Endothelial cell of umbilical vein (primary cell): Measurements from ENCODE around the gene NDUFV1. TPM values are rescaled to one million over a fixed set of nuclear protein-coding genes. Genes with fewer than 3 reads are reported as not detected.

Experiments
- BruUV-seq: library from RNA; stranded (reverse); fragments of 400-500 nt; replicated peaks from 2 replicates; lab custom pipeline; 2021; lab: Mats Ljungman, UMichigan
- CTCF ChIA-PET: fragments of 300-600, 350-600 bp; sonication (Branson Sonifier 250); formaldehyde crosslinking; loops from one replicate; lab custom pipeline; 2021; ENCODE audit warnings: antibody characterized with exemption, inconsistent platforms; lab: Charles Lee
- POLR2A ChIA-PET: fragments of 300-600, 350-600 bp; sonication (Branson Sonifier 250); formaldehyde crosslinking; loops from one replicate; lab custom pipeline; 2021; ENCODE audit warnings: antibody characterized with exemption, inconsistent platforms; lab: Charles Lee
- DNase-seq: peaks from one replicate; pipeline ENCODE4 v3.0.0-alpha.2; 2011; ENCODE audit warnings: low read depth, low spot score
- FAIRE-seq: peaks from 2 replicates; lab custom pipeline; 2011; peaks lifted over from hg19 to GRCh38; lab: Jason Lieb, UNC
- H2AFZ ChIP-seq: 2 replicates; pipeline ENCODE4 v1.6.0; 2012; ENCODE audit warnings: low read depth, low read length, control low read depth, inconsistent platforms
- H3K27ac ChIP-seq: 2 replicates; pipeline ENCODE4 v1.5.1; 2011; ENCODE audit warnings: low read depth, mild to moderate bottlenecking, control low read depth, low read length, moderate library complexity; ENCODE audit not compliant: insufficient read depth
- H3K27me3 ChIP-seq, 2 experiments: 2 replicates each; pipeline versions ENCODE4 v1.6.0 to v1.6.1; 2011; ENCODE audit warnings: low read length in 2 of 2, mixed read lengths in 1 of 2; ENCODE audit not compliant: control insufficient read depth in 2 of 2, insufficient read depth in 2 of 2
- H3K36me3 ChIP-seq, 2 experiments: 2 replicates in 1 of 2; 3 replicates in 1 of 2; pipeline ENCODE4 v1.5.1; 2011; ENCODE audit warnings: low read length in 2 of 2, mild to moderate bottlenecking in 1 of 2, moderate library complexity in 1 of 2; ENCODE audit not compliant: control insufficient read depth in 2 of 2, insufficient read depth in 2 of 2; ENCODE audit errors: extremely low read depth in 1 of 2
- H3K4me1 ChIP-seq: 3 replicates; pipeline ENCODE4 v1.5.1; 2011; ENCODE audit warnings: mild to moderate bottlenecking, low read length; ENCODE audit not compliant: control insufficient read depth, insufficient read depth; ENCODE audit errors: extremely low read depth
- H3K4me2 ChIP-seq: 2 replicates; pipeline ENCODE4 v1.6.1; 2011; ENCODE audit warnings: low read length, control low read depth, mixed read lengths; ENCODE audit not compliant: insufficient read depth
- H3K4me3 ChIP-seq, 3 experiments: fragments of 200-600 bp in 1 of 3; sonication (generic), shearing (Covaris generic) in 1 of 3; replicated peaks in 1 of 3; 2 replicates each; pipeline ENCODE4 v1.5.1; 2011 to 2016; ENCODE audit warnings: control low read depth in 3 of 3, low read length in 3 of 3, mild to moderate bottlenecking in 2 of 3, inconsistent platforms in 1 of 3, low read depth in 1 of 3, moderate library complexity in 1 of 3; ENCODE audit not compliant: insufficient read depth in 1 of 3
- H3K79me2 ChIP-seq: 2 replicates; pipeline ENCODE4 v1.6.0; 2012; ENCODE audit warnings: low read length, inconsistent platforms; ENCODE audit not compliant: control insufficient read depth, insufficient read depth
- H3K9ac ChIP-seq: replicated peaks from 2 replicates; pipeline ENCODE3; 2011; ENCODE audit warnings: low read length, control low read depth; ENCODE audit not compliant: insufficient read depth; ENCODE audit errors: extremely low read depth
- H3K9me1 ChIP-seq: replicated peaks from 3 replicates; pipeline ENCODE4 v1.6.0; 2011; ENCODE audit warnings: mild to moderate bottlenecking, low read length; ENCODE audit not compliant: control insufficient read depth, insufficient read depth; ENCODE audit errors: extremely low read depth
- H3K9me3 ChIP-seq: replicated peaks from 2 replicates; pipeline ENCODE4 v1.5.1; 2012; ENCODE audit warnings: low read length, inconsistent platforms; ENCODE audit not compliant: control insufficient read depth, insufficient read depth
- H4K20me1 ChIP-seq: replicated peaks from 2 replicates; pipeline ENCODE3; 2011; ENCODE audit warnings: mild to moderate bottlenecking, low read length; ENCODE audit not compliant: control insufficient read depth, insufficient read depth; ENCODE audit errors: extremely low read depth
- EZH2 ChIP-seq: IDR thresholded peaks from 2 replicates; pipeline ENCODE4 v1.6.1; 2012; ENCODE audit warnings: borderline replicate concordance, low read depth, mild to moderate bottlenecking, moderate library complexity, low read length, inconsistent platforms; ENCODE audit not compliant: severe bottlenecking
- FOS ChIP-seq: IDR thresholded peaks from 2 replicates; pipeline ENCODE4 v1.6.1; 2011; ENCODE audit warnings: mild to moderate bottlenecking, low read length, moderate library complexity, borderline replicate concordance; ENCODE audit not compliant: insufficient read depth
- GATA2 ChIP-seq: IDR thresholded peaks from 2 replicates; pipeline ENCODE4 v1.7.0; 2011; ENCODE audit warnings: low read depth, mild to moderate bottlenecking, moderate library complexity, mixed read lengths, low read length; ENCODE audit not compliant: insufficient read length, insufficient read depth
- JUN ChIP-seq: IDR thresholded peaks from 2 replicates; pipeline ENCODE4 v1.6.1; 2011; ENCODE audit warnings: borderline replicate concordance, low read depth; ENCODE audit not compliant: insufficient read length, insufficient read depth
- MYC ChIP-seq: IDR thresholded peaks from one replicate; pipeline ENCODE4 v1.6.1; 2011; ENCODE audit warnings: mild to moderate bottlenecking, low read depth, low read length
- POLR2A ChIP-seq: IDR thresholded peaks from 2 replicates; pipeline ENCODE4 v1.6.1; 2012; ENCODE audit warnings: low read depth, mild to moderate bottlenecking, control low read depth, low read length
- POLR2AphosphoS5 ChIP-seq: IDR thresholded peaks from 2 replicates; pipeline ENCODE4 v1.6.1; 2012; ENCODE audit warnings: low read depth, mild to moderate bottlenecking, control low read depth, low read length, moderate library complexity; ENCODE audit not compliant: insufficient read depth
- dilution Hi-C: fragments of 300-500 bp; cut with MboI; formaldehyde crosslinking; loops from one replicate; pipeline ENCODE4 v1.15.0; 2019; ENCODE audit warnings: low sequenced_read_pairs; ENCODE audit not compliant: extremely low pct_ligation_motif_present
- intact Hi-C: fragments of 100-400 bp; cut with micrococcal nuclease; formaldehyde crosslinking; loops from one replicate; pipeline ENCODE4 v1.10.0; 2022
- polyA plus RNA-seq, 4 experiments: library from polyadenylated mRNA; depleted of rRNA in 3 of 4; stranded (reverse) in 3 of 4; unstranded in 1 of 4; fragments of >200 nt; gene quantifications; 2 replicates each; pipeline versions ENCODE4 v1.2.1 to v1.2.3, GENCODE V29; 2011 to 2012; ENCODE audit warnings: missing spikeins in 1 of 4
- total RNA-seq: library from RNA; stranded (reverse); gene quantifications from 2 replicates; pipeline ENCODE4 v1.2.3, GENCODE V29; 2021
- TF ChIP-seq, protein P1 (sequence below): IDR thresholded peaks from 2 replicates; pipeline ENCODE4 v1.6.1; 2011; ENCODE audit not compliant: insufficient read depth, insufficient read length
- TF ChIP-seq, protein P2 (sequence below), 2 donors: IDR thresholded peaks; 1 replicate in 1 of 2; 2 replicates in 1 of 2; pipeline ENCODE4 v1.5.1; 2011; ENCODE audit warnings: low read length in 2 of 2, mild to moderate bottlenecking in 2 of 2, moderate library complexity in 2 of 2, control low read depth in 1 of 2, inconsistent platforms in 1 of 2, low read depth in 1 of 2; ENCODE audit not compliant: insufficient read depth in 1 of 2; ENCODE audit errors: extremely low read depth in 1 of 2

NDUFV1 gene
- total and polyA plus RNA-seq, 2 donors (not counting 3 experiments of a cell fraction or from before 2014, with no cell fraction given) = 191 to 203 TPM

- H3K79me2 ChIP-seq = no peaks in the 10 kb centered on the region
- BruUV-seq = no TSS peak
- POLR2A ChIA-PET = no interaction called here
- intact Hi-C loops (no loop called here), dilution Hi-C loops (no loop called here)
- H3K9ac ChIP-seq = no peak overlapping the region
- CTCF ChIA-PET = interaction anchor here (1.4 to 1.8 kb wide), 2 partner anchors 14 to 28 kb away, joined by 3 to 7 read pairs; partner anchors contain the start of gene NUDT8
- H3K36me3 ChIP-seq = no peaks in the 10 kb centered on the region
- no peak overlapping the region for H2AFZ ChIP-seq
- H3K4me3 ChIP-seq = no peak overlapping the region
- no peak for DNase-seq
- peaks cover 11 to 31% of the 10 kb centered on the region in 2 experiments for H3K27me3 ChIP-seq
- no peaks in the 10 kb centered on the region for H3K9me3 ChIP-seq
- no peaks in the 10 kb centered on the region for H3K9me1 ChIP-seq
- H3K4me1 ChIP-seq = no peaks in the 10 kb centered on the region
- no peak overlapping the region for H3K27ac ChIP-seq
- TF ChIP-seq GATA2 (no peak), MYC (no peak), POLR2AphosphoS5 (no peak), EZH2 (no peak), FOS (no peak), JUN (no peak), POLR2A (no peak)
- TF ChIP-seq, protein P1, sequence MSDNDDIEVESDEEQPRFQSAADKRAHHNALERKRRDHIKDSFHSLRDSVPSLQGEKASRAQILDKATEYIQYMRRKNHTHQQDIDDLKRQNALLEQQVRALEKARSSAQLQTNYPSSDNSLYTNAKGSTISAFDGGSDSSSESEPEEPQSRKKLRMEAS = no peak
- TF ChIP-seq, protein P2, sequence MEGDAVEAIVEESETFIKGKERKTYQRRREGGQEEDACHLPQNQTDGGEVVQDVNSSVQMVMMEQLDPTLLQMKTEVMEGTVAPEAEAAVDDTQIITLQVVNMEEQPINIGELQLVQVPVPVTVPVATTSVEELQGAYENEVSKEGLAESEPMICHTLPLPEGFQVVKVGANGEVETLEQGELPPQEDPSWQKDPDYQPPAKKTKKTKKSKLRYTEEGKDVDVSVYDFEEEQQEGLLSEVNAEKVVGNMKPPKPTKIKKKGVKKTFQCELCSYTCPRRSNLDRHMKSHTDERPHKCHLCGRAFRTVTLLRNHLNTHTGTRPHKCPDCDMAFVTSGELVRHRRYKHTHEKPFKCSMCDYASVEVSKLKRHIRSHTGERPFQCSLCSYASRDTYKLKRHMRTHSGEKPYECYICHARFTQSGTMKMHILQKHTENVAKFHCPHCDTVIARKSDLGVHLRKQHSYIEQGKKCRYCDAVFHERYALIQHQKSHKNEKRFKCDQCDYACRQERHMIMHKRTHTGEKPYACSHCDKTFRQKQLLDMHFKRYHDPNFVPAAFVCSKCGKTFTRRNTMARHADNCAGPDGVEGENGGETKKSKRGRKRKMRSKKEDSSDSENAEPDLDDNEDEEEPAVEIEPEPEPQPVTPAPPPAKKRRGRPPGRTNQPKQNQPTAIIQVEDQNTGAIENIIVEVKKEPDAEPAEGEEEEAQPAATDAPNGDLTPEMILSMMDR (IDR thresholded peaks at IDR 0.05; ENCODE audit: extremely low read depth in 1 of 2, insufficient read depth in 1 of 2, low read depth in 1 of 2, low read length in 2 of 2) = no peak
- FAIRE-seq = no peak
- H3K4me2 ChIP-seq = no peak overlapping the region
- H4K20me1 ChIP-seq = no peaks in the 10 kb centered on the region
Measured at GRCh38 chr11:67600324-67601029, 6.3 kb upstream of the NDUFV1 start.
